ENCODE data around the gene KDM2A.
A peak's percentile ranks its signal among the peaks of the same experiment; 100 is the strongest.
"Not testable (repeated sequence)": the region's sequence is repeated elsewhere in the genome, so short reads cannot be mapped to it uniquely, and the experiment has no call there.

KDM2A gene

DNA sequence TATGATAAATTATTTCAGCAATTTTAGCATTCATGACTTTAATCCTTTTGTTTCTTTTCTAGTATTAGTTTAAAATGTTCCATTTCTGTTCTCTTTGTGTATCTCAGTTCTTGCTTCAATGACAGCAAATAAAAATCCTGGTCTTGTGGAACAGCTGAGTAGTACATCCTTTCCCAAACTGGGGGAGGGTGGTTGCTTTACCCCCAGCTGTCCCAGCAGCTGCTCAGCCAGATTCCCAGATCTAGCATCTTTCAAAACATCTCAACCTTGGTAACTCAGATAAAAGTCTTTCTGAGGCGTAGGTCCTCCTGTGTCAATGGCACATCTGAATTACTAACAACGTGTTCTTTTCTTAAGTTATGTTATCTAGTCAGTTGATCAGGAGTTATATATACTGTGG lies 75.0 kb downstream of the KDM2A start:
- TF ChIP-seq, protein P1, sequence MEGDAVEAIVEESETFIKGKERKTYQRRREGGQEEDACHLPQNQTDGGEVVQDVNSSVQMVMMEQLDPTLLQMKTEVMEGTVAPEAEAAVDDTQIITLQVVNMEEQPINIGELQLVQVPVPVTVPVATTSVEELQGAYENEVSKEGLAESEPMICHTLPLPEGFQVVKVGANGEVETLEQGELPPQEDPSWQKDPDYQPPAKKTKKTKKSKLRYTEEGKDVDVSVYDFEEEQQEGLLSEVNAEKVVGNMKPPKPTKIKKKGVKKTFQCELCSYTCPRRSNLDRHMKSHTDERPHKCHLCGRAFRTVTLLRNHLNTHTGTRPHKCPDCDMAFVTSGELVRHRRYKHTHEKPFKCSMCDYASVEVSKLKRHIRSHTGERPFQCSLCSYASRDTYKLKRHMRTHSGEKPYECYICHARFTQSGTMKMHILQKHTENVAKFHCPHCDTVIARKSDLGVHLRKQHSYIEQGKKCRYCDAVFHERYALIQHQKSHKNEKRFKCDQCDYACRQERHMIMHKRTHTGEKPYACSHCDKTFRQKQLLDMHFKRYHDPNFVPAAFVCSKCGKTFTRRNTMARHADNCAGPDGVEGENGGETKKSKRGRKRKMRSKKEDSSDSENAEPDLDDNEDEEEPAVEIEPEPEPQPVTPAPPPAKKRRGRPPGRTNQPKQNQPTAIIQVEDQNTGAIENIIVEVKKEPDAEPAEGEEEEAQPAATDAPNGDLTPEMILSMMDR (conservative IDR thresholded peaks at IDR 0.05; ENCODE audit: low read depth, low read length): no peak
- DNase-seq (ENCODE audit: low read depth): no peak
- no peak overlapping the region for H3K4me3 ChIP-seq (ENCODE audit: low read depth, low read length)

DNA sequence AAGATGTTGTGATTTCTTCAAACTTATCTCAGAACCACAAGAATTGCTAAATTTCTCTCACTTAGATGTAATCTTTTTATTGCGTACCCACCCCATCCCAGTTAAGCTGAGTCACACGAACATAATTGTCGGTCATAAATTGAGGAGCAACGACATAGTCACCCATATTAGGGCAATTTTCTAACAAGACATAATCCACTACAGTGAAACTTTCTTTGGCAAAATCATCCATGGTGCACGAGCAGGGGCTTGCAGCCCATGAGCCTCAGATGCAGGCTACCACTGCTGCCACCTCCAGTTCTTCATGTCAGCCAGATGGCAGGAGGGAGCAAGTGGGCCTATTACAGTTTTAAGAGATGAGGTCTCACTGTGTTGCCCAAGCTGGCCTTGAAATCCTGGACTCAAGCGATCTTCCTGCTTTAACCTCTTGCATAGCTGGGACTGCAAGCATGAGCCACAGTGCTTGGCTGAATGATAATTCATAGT lies 77.0 kb downstream of the KDM2A start:
- peak; percentile 25 for DNase-seq (ENCODE audit: low read depth)
- TF ChIP-seq, protein P1 (conservative IDR thresholded peaks at IDR 0.05; ENCODE audit: low read depth, low read length): no peak

DNA sequence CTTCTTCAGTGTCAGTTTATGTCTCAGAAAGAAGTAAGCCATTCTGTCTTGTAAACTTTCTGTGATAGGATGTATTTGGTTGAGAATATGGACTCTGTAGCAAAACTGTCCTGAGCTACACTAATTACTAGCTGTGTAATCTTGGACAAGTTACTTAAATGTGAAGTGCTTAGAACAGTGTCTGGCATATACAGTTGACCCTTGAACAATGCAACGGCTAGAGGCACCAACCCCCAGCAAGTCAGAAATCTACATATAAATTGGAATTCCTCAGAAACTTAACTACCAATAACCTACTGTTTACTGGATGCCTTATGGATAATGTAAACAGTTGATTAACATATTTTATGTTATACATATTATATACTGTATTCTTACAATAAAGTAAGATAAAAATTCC lies 78.5 kb downstream of the KDM2A start:
- DNase-seq (ENCODE audit: low read depth): no peak
- no peak overlapping the region for H3K4me3 ChIP-seq (ENCODE audit: low read depth, low read length)
- TF ChIP-seq, protein P1 (conservative IDR thresholded peaks at IDR 0.05; ENCODE audit: low read depth, low read length): no peak

More for the DNA sequence above, 77.0 kb downstream of the KDM2A start:
- no peak overlapping the region for H3K4me3 ChIP-seq (ENCODE audit: low read depth, low read length)

DNA sequence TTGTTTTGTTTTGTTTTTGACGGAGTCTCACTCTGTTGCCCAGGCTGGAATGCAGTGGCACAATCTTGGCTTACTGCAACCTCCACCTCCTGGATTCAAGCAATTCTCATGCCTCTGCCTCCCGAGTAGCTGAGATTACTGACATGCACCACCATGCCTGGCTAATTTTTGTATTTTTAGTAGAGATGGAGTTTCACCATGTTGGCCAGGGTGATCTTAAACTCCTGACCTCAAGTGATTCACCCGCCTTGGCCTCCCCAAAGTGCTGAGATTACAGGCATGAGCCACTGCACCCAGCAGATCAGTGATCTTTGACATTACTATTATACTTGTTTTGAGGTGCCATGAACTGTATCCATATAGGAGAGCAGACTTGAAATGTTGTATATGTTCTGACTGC lies 79.7 kb downstream of the KDM2A start:
- not testable (repeated sequence) for H3K4me3 ChIP-seq (ENCODE audit: low read depth, low read length); DNase-seq (ENCODE audit: low read depth)

DNA sequence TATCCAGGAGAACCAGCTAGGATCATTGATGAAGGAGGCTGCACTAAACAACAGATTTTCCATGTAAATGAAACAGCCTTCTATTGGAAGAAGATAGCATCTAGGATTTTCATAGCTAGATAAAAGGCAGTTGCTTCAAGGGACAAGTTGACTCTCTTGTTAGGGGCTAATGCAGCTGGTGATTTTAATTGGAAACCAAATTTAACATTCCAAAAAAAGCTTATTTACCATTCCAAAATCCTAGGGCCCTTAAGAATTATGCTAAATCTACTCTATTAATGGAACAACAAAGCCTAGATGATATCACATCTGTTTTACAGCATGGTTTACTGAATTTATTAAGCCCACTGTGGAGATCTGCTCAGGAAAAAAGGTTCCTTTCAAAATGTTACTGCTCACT lies 80.7 kb downstream of the KDM2A start:
- no peak for DNase-seq (ENCODE audit: low read depth)
- TF ChIP-seq, protein P1 (conservative IDR thresholded peaks at IDR 0.05; ENCODE audit: low read depth, low read length): no peak

DNA sequence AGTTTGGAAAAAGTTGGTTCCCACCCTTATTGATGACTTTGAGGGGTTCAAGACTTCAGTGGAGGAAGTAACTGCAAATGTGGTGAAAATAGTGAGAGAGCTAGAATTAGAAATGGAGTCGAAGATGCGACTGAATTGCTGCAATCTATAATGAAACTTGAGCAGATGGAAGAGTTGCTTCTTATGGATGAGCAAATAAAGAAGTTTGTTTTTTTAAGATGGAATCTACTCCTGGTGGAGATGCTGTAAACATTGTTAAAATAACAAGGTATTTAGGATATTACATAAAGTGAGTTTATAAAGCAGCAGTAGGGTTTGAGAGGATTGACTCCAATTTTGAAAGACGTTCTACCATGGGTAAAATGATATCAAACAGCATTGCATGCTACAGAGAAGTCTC lies 83.0 kb downstream of the KDM2A start:
- TF ChIP-seq, protein P1 (conservative IDR thresholded peaks at IDR 0.05; ENCODE audit: low read depth, low read length): no peak
- no peak overlapping the region for H3K4me3 ChIP-seq (ENCODE audit: low read depth, low read length)
- DNase-seq (ENCODE audit: low read depth): no peak

More for the DNA sequence above, 80.7 kb downstream of the KDM2A start:
- no peak overlapping the region for H3K4me3 ChIP-seq (ENCODE audit: low read depth, low read length)

DNA sequence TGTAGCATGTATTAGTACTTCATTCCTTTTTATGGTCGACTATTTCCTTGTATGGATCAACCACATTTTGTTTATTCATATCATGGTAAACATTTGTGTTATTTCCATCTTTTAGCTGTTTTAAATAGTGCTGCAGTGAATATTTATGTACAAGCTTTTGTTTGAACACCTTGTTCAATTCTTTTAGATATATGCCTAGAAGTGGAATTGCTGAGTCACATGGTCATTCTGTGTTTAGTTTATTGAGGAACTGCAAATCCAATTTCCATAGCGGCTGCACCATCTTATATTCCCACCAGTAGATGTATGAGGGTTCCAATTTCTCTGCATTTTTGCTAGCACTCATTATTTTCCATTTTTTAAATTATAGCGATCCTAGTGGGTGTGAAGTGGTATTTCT lies 85.8 kb downstream of the KDM2A start:
- TF ChIP-seq, protein P1 (conservative IDR thresholded peaks at IDR 0.05; ENCODE audit: low read depth, low read length): no peak
- no peak overlapping the region for H3K4me3 ChIP-seq (ENCODE audit: low read depth, low read length)
- DNase-seq (ENCODE audit: low read depth): no peak

DNA sequence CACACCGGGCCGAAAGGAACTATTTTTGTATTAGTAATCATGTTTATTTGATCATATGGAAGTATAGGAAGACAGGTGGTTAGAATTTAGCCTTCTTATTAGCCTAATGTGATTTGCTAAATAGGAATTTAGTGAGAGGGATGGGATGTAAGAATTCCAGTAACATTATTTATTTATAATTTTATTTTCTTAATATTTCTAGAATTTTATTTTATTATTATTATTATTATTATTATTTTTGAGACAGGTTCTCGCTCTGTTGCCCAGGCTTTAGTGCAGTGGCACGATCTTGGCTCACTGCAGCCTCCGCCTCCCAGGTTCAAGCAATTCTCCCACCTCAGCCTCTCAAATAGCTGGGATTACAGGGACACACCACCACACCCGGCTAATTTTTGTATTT lies 90.2 kb downstream of the KDM2A start:
- not testable (repeated sequence) for H3K4me3 ChIP-seq (ENCODE audit: low read depth, low read length); DNase-seq (ENCODE audit: low read depth)

Data from choroid plexus epithelial cell (primary cell).